Astrocyte of the spinal cord (primary cell): ENCODE measurements around the gene KLF16.

ENCODE experiments used
- DNase-seq: peaks from one replicate; pipeline ENCODE4 v3.0.0; 2011; ENCODE audit warnings: low read depth, low spot score
- H3K4me3 ChIP-seq: 2 replicates; pipeline ENCODE4 v1.5.1; 2011; ENCODE audit warnings: low read depth, mild to moderate bottlenecking, low read length, moderate library complexity
- CTCF ChIP-seq: IDR thresholded peaks from 2 replicates; pipeline ENCODE4 v1.5.1; 2012; ENCODE audit warnings: low read depth, mild to moderate bottlenecking, low read length, inconsistent platforms
- in situ Hi-C: cut with HindIII; loops from 2 replicates; pipeline ENCODE4 v1.10.0; 2017; ENCODE audit warnings: low sequenced_read_pairs

Gene KLF16

GRCh38 chr19:1907563-1908363, 44.4 kb upstream of the KLF16 start:
- in situ Hi-C loops = no loop called here
- DNase-seq = no peak
- no peak overlapping the region for H3K4me3 ChIP-seq
- TF ChIP-seq CTCF = no peak

- no peak for TF ChIP-seq CTCF
- H3K4me3 ChIP-seq = no peak overlapping the region
- in situ Hi-C loops = no loop called here
- no peak for DNase-seq
These were observed 43.7 kb upstream of the KLF16 start for GRCh38 chr19:1906985-1907562.

- no peak for DNase-seq
- TF ChIP-seq CTCF = no peak
- H3K4me3 ChIP-seq = peak overlapping the region; percentile 68
- in situ Hi-C loops = no loop called here
These were observed 42.5 kb upstream of the KLF16 start for GRCh38 chr19:1905863-1906375.

- no peak for TF ChIP-seq CTCF
- peak within 1 kb of the TSS; percentile 68 for H3K4me3 ChIP-seq
- in situ Hi-C loops = no loop called here
- DNase-seq = peak; percentile 99
These were observed 41.9 kb upstream of the KLF16 start, which contains the start of the genes ADAT3 and SCAMP4 for GRCh38 chr19:1905110-1905862. Gene ADAT3, plus strand, starts transcription at chr19:1905399. Its CDS starts 6,649 bp downstream, at chr19:1912048. Gene SCAMP4, plus strand, starts transcription at chr19:1905399. Its CDS starts 9,621 bp downstream, at chr19:1915020.

GRCh38 chr19:1904860-1905109, 41.4 kb upstream of the KLF16 start:
- H3K4me3 ChIP-seq = peak overlapping the region; percentile 12
- no peak for TF ChIP-seq CTCF
- in situ Hi-C loops = no loop called here

GRCh38 chr19:1902923-1903322, 39.5 kb upstream of the KLF16 start:
- DNase-seq = no peak
- H3K4me3 ChIP-seq = no peak overlapping the region
- in situ Hi-C loops = no loop called here
- TF ChIP-seq CTCF = no peak

More at GRCh38 chr19:1904860-1905109, 41.4 kb upstream of the KLF16 start:
- DNase-seq = no peak
